Measurements from ENCODE around the gene GREB1L. TPM values are rescaled to one million over a fixed set of nuclear protein-coding genes. Genes with fewer than 3 reads are reported as not detected.

GREB1L gene
- total RNA-seq, 1 experiment from 2014 or later, result 0.26 TPM

- Mint-ChIP-seq H3K9me3 (no peaks in the 10 kb centered on the region), H3K4me1 (peaks cover 8% of the 10 kb centered on the region), H3K27ac (no peak overlapping the region), H3K27me3 (ENCODE audit: low read depth) (no peaks in the 10 kb centered on the region), H3K4me3 (no peak overlapping the region), H3K36me3 (no peaks in the 10 kb centered on the region)
- ChIA-PET CTCF (interaction anchor here (0.9 to 2.4 kb wide), 2 partner anchors 14 to 98 kb away, joined by 3 to 8 read pairs; partner anchors contain the start of gene ESCO1), POLR2A (no interaction called here)
- DNase-seq (ENCODE audit: low spot score) (no peak), ATAC-seq (no peak)
- TF ChIP-seq IRF1 (CRISPR knock-in tag; IDR thresholded peaks at IDR 0.05), result no peak
- no peak for TF ChIP-seq FOXK1 (CRISPR knock-in tag; IDR thresholded peaks at IDR 0.05)
- no peak for TF ChIP-seq E2F4 (CRISPR knock-in tag; IDR thresholded peaks at IDR 0.05; ENCODE audit: borderline replicate concordance, low read depth)
- TF ChIP-seq PRDM15 (CRISPR knock-in tag; IDR thresholded peaks at IDR 0.05), result no peak
- no peak for TF ChIP-seq GTF2I (CRISPR knock-in tag; conservative IDR thresholded peaks at IDR 0.05)
- TF ChIP-seq ETV6 (CRISPR knock-in tag; IDR thresholded peaks at IDR 0.05), result no peak
- TF ChIP-seq USF2 (CRISPR knock-in tag; IDR thresholded peaks at IDR 0.05), result no peak
Observed at GRCh38 chr18:21502661-21503060, 260.6 kb downstream of the GREB1L start.

- H3K4me3 Mint-ChIP-seq, result no peak overlapping the region
- no peaks in the 10 kb centered on the region; the same call in 1 of the 2 replicates for H3K36me3 Mint-ChIP-seq
- TF ChIP-seq ZNF512 (CRISPR knock-in tag; IDR thresholded peaks at IDR 0.05; ENCODE audit: borderline replicate concordance), result no peak
- TF ChIP-seq IRF2 (CRISPR knock-in tag; IDR thresholded peaks at IDR 0.05; ENCODE audit: borderline replicate concordance, low read depth), result no peak
- TF ChIP-seq PRRX2 (CRISPR knock-in tag; IDR thresholded peaks at IDR 0.05), result no peak
- TF ChIP-seq ZNF671 (CRISPR knock-in tag; IDR thresholded peaks at IDR 0.05), result no peak
- DNase-seq (ENCODE audit: low spot score) (no peak), ATAC-seq (peak; percentile 62)
- peaks cover 5% of the 10 kb centered on the region for H3K4me1 Mint-ChIP-seq
- no peaks in the 10 kb centered on the region for H3K27me3 Mint-ChIP-seq (ENCODE audit: low read depth)
- POLR2A ChIA-PET, result interaction anchor here (0.7 kb wide), 1 partner anchor 20 kb away, joined by 7 read pairs; no protein-coding TSS in a partner anchor
- H3K27ac Mint-ChIP-seq, result no peak overlapping the region
- no peaks in the 10 kb centered on the region for H3K9me3 Mint-ChIP-seq
- CTCF ChIA-PET, result interaction anchor here (0.6 to 1.9 kb wide), 4 partner anchors 16 to 142 kb away, joined by 3 to 11 read pairs (median 3); no protein-coding TSS in a partner anchor
Observed at GRCh38 chr18:21507913-21508701, 266.1 kb downstream of the GREB1L start.

- Mint-ChIP-seq H3K36me3 (peaks cover 6% of the 10 kb centered on the region), H3K4me1 (peaks cover 5% of the 10 kb centered on the region), H3K27ac (no peak overlapping the region), H3K4me3 (no peak overlapping the region), H3K9me3 (no peaks in the 10 kb centered on the region), H3K27me3 (ENCODE audit: low read depth) (no peaks in the 10 kb centered on the region)
- CTCF ChIA-PET, result interaction anchor here (0.7 to 1.9 kb wide), 7 partner anchors 9 to 317 kb away, joined by 3 to 11 read pairs (median 3); no protein-coding TSS in a partner anchor
- DNase-seq (ENCODE audit: low spot score) (no peak), ATAC-seq (no peak; the same call in 1 of the 2 replicates)
- POLR2A ChIA-PET, result no interaction called here
- TF ChIP-seq MAX (CRISPR knock-in tag; IDR thresholded peaks at IDR 0.05), result no peak
- no peak for TF ChIP-seq KAT7 (CRISPR knock-in tag; IDR thresholded peaks at IDR 0.05; ENCODE audit: borderline replicate concordance)
- no peak for TF ChIP-seq ELF4 (CRISPR knock-in tag; IDR thresholded peaks at IDR 0.05; ENCODE audit: low read depth)
- TF ChIP-seq ZNF512 (CRISPR knock-in tag; IDR thresholded peaks at IDR 0.05; ENCODE audit: borderline replicate concordance), result no peak
Observed at GRCh38 chr18:21509062-21509461, 267.0 kb downstream of the GREB1L start.

Data from WTC11 (cell line).